ENCODE results near the gene MRPL17. TPM values are rescaled to one million over a fixed set of nuclear protein-coding genes. Genes with fewer than 3 reads are reported as not detected.
"Not testable (repeated sequence)": the region's sequence is repeated elsewhere in the genome, so short reads cannot be mapped to it uniquely, and the experiment has no call there.

MRPL17 gene
- polyA plus RNA-seq (ENCODE audit: insufficient read length in 10 of 10) = 10 to 100 TPM; 54.3 to 79.9 (median 59.9) TPM
- long read RNA-seq, donor 1, transcript MRPL17-202 (2 exons, 1,002 nt) = minor isoform, 22 of 54 reads
- long read RNA-seq, donor 1, transcript MRPL17-201 (3 exons, 1,969 nt) = major isoform, 32 of 54 reads
- long read RNA-seq, donor 1, partial matches to known transcripts = 0 of 54 reads
- long read RNA-seq, donor 1, other reads (novel, unspliced or antisense) = 0 of 54 reads
- long read RNA-seq, donor 2, transcript MRPL17-201 (3 exons, 1,969 nt) = major isoform, 44 of 60 reads
- long read RNA-seq, donor 2, transcript MRPL17-202 (2 exons, 1,002 nt) = minor isoform, 16 of 60 reads
- long read RNA-seq, donor 2, partial matches to known transcripts = 0 of 60 reads
- long read RNA-seq, donor 2, other reads (novel, unspliced or antisense) = 0 of 60 reads
- long read RNA-seq, donor 3 = 0 reads
- long read RNA-seq, donor 4, transcript MRPL17-201 (3 exons, 1,969 nt) = major isoform, 27 of 54 reads
- long read RNA-seq, donor 4, transcript MRPL17-202 (2 exons, 1,002 nt) = major isoform, 27 of 54 reads
- long read RNA-seq, donor 4, partial matches to known transcripts = 0 of 54 reads
- long read RNA-seq, donor 4, other reads (novel, unspliced or antisense) = 0 of 54 reads
- long read RNA-seq, donor 5, transcript MRPL17-202 (2 exons, 1,002 nt) = minor isoform, 10 of 56 reads
- long read RNA-seq, donor 5, transcript MRPL17-201 (3 exons, 1,969 nt) = major isoform, 45 of 56 reads
- long read RNA-seq, donor 5, partial matches to known transcripts = 0 of 56 reads
- long read RNA-seq, donor 5, other reads (novel, unspliced or antisense) = 0 of 56 reads
- long read RNA-seq, donor 6, transcript MRPL17-201 (3 exons, 1,969 nt) = major isoform, 35 of 64 reads
- long read RNA-seq, donor 6, transcript MRPL17-202 (2 exons, 1,002 nt) = minor isoform, 29 of 64 reads
- long read RNA-seq, donor 6, partial matches to known transcripts = 0 of 64 reads
- long read RNA-seq, donor 6, other reads (novel, unspliced or antisense) = 0 of 64 reads
- long read RNA-seq, donor 7, transcript MRPL17-202 (2 exons, 1,002 nt) = minor isoform, 13 of 34 reads
- long read RNA-seq, donor 7, transcript MRPL17-201 (3 exons, 1,969 nt) = major isoform, 21 of 34 reads
- long read RNA-seq, donor 7, partial matches to known transcripts = 0 of 34 reads
- long read RNA-seq, donor 7, other reads (novel, unspliced or antisense) = 0 of 34 reads
- long read RNA-seq, donor 8, transcript MRPL17-201 (3 exons, 1,969 nt) = minor isoform, 17 of 36 reads
- long read RNA-seq, donor 8, transcript MRPL17-202 (2 exons, 1,002 nt) = major isoform, 19 of 36 reads
- long read RNA-seq, donor 8, partial matches to known transcripts = 0 of 36 reads
- long read RNA-seq, donor 8, other reads (novel, unspliced or antisense) = 0 of 36 reads
- long read RNA-seq, donor 9, transcript MRPL17-201 (3 exons, 1,969 nt) = major isoform, 9 of 10 reads
- long read RNA-seq, donor 9, partial matches to known transcripts = 0 of 10 reads
- long read RNA-seq, donor 9, other reads (novel, unspliced or antisense) = 0 of 10 reads

- peak; percentile 99 to 100 (median 100) for DNase-seq
Observed at GRCh38 chr11:6682936-6683861, at the start of gene MRPL17. Gene MRPL17, minus strand, starts transcription at chr11:6683340. Its CDS starts 44 bp downstream, at chr11:6683296.

DNA sequence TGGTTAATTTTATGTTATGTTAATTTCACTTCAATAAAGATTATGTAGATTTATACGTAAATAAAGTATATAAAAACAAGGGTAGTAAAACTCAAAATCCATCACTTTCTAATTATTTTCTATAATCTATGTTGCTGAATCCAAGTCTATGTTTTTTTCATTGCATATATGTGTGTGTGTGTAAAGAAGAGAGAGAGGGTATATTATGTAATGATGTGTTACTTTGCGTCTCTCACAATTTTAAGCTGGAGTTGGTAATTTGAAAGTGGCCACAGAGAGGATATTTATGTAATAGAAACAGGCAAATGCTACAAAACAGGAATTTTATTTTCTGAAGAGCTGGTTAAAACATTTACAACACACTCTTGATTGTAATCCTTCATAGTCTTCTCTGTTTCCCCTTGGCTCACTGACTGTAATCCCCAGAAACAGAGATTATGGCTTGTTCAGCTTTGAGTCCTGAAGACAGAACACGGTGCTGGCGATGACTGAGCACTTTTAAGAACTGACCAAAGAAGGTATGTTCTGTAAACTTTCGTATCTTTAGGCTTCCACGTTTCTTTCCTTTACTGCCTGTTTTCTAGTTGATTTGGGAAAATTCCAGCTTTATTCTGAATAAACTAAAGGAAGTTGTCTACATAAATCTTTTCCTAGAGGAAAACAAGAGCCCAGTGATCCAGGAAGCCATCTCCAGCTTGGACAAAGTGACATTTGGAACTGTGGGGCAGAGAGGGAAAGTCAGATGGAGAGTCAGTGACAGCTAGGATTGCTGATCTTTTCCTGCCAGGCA is 45.0 kb upstream of the MRPL17 start:
- no peak for DNase-seq

DNA sequence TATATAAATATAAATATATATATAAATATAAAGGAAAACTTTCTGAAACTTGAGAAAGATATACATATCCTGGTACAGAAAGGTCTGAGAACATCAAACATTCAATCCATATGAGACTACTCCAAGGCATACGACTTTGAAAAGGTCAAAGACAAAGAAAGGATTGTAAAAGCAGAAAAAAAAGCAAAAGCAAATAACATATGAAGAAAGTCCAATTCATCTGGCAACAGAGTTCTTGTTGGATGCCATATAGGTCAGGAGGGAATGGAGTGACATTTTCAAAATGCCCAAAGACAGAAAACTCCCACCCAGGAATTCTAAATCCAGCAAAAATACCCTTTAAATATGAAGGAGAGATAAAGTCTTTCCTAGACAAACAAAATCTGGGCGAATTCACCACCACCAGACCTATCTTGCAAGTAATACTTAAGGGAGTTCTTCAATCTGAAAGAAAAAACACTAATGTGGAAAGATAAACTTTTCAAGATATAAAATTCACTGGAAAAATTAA is 42.3 kb upstream of the MRPL17 start:
- no peak for DNase-seq

DNA sequence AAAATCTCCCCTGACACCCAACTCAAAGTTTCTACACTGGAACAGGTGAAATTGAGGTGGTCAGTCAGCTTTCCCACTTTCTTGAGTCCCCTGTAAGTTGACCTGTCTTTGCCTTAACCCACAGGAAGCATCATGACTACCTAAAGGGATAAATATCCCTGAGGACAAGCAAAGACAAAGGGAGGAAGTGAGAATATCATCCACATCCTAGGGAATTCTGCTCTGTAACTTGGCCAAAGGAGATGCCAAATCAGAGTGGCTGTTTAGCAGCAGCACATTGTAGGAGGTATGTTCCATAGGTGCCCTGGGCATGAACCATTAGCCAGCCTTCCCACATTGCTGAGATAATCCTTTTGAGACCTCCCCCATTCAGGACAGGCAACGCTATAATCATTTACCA is 40.9 kb upstream of the MRPL17 start:
- no peak for DNase-seq

- DNase-seq = no peak
Observed at GRCh38 chr11:6721343-6721742, 38.2 kb upstream of the MRPL17 start.

DNA sequence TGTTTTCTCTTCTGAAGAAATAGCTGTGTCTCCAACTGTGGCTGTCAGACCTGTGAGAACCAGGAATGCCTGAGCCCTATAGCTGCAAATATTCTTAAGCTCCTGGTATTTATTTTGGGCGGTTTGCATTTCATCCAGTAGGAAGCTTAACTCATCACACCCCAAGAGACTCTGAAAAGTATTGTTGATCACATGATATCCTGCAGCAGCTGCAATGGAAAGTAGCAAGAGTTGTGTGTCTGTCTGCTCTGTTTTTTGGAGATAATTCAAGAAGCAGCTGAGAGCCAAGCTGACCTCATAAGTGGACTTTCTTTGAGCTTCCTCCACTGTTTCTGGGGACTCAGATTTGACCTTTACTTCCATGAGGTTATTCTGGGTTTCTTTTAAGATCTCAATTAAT is 36.4 kb upstream of the MRPL17 start:
- peak; percentile 52 to 73 (median 61) for DNase-seq

DNA sequence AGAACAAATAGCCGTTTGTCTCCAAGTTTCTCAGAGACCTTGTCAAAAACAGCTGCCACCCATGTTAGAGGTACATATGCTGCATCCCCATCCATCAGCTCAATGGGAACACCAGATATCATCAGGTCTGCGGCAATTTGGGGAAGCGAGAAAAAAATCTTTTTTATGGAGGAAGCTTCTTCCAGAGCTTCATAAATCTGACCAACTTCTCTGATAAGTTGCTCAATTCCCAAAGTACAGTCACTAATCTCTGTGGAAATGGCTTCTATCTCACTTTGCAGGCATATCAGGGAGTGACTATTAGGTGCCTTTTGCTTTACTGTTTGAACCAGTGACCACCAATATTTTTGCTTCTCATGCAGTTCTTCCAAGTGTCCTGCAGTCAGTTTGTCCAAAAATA is 34.3 kb upstream of the MRPL17 start:
- no peak for DNase-seq

GRCh38 chr11:6711552-6711951 is 28.4 kb upstream of the MRPL17 start:
- not testable (repeated sequence) for DNase-seq

GRCh38 chr11:6708876-6709275 is 25.7 kb upstream of the MRPL17 start:
- no peak for DNase-seq

GRCh38 chr11:6705905-6706535 is 22.9 kb upstream of the MRPL17 start:
- DNase-seq = peak; percentile 57 to 87 (median 74)

DNA sequence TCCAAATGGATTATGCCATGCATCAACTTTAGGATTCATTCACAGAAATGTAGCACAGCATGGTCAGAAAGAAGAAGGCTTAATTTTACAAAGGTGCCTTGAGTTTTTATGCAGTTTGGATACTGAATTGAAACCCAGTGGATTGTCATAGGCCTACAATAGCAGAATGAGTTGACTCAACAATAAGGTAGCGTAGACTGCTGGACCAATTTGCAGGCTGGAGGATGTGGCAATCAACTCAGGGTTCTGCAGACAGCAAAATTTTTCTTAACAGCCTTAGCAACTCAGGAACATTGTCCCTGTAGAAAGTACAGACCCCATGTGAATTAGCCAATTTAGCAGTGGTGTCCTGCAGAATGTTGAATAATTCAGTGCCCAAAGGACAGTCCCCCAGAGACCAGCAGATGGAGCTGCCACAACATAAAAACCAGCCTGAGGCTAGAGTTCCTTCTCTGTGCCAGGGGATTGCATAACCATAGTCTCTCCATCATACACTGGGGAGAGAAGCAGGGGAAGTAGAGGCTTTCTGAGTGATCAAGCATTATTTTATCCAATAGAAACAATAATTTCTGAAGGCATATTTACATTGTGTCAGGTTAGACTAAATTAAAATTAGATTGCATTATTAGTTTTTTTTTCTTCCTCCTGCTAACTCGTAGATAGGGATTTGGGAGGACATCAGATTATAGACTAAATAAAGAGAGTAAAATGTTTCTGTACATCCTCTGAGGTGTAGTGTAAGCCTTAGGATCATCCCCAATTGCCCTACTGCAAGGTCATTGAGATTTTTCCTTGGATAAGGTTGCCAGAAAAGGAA is 20.3 kb upstream of the MRPL17 start:
- peak in 2 of 3 donors; percentile 20 to 41 for DNase-seq

GRCh38 chr11:6701955-6702354 is 18.8 kb upstream of the MRPL17 start:
- not testable (repeated sequence) for DNase-seq

DNA sequence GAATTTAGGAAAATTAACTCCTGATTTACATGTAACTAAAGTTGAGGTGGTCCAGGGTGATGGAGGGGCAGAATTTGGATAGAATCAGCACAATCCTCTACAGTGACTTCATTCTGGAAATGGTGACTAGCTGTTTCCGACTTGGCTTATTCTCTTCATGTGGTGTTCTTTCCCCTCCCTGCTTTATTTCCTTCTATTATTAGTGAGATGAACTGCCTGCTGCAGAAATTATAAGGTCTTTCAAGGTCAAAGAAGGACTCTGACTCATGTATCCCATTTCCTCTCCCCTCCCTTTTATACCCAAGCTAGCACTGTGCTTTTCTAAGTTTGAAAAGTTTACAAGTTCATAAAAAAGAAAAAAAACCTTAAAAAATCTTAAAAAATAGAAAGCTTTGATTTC is 12.2 kb upstream of the MRPL17 start:
- peak in 2 of 3 donors; percentile 31 to 38 for DNase-seq

DNA sequence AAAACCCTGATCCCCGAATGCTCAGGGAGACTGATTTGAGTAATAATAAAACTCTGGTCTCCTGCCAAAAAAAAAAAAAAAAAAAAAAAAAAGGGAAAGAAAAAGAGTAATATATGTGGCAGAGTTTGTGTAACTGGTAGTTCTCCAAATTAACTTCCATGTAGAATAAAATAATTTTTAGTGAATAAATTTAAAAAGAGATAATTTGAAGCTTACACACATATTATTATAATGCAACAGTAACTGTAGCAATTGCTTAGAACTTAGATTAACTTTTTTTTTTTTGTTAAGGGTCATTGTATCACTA is 11.0 kb upstream of the MRPL17 start:
- DNase-seq = no peak

GRCh38 chr11:6693342-6694228 is 10.4 kb upstream of the MRPL17 start:
- peak in 1 of 3 donors; percentile 57 for DNase-seq

DNA sequence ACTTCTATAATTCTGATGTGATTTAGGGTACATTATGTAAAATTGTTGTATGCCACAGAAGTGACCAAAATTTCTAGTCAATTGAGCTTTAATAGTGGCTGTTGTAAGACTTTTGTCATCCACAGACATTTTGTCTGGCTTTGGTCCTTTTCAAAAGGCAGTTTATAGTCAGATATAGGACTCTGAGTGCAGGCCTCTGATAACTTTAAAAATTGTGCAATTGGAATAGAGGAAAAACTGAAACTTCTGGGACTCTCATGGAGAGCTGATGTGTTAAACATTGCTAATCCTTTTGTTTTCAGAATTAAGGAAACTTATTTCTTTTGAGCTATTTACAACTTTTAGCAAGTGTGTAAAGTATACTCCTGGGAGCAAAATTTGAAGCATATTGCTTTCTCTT is 9.0 kb upstream of the MRPL17 start:
- DNase-seq = no peak
